Nephron (organoid): ENCODE measurements around the gene TBC1D22B.

ENCODE experiments used
- H3K27ac Mint-ChIP-seq, 3 experiments: 2 replicates each; pipeline ENCODE4 v1.8.0; 2020; ENCODE audit warnings: mixed read lengths in 3 of 3, mild to moderate bottlenecking in 2 of 3, moderate library complexity in 1 of 3
- H3K27me3 Mint-ChIP-seq: 2 replicates; pipeline ENCODE4 v1.8.0; 2021; ENCODE audit warnings: low read depth, mild to moderate bottlenecking, moderate library complexity, mixed read lengths
- H3K36me3 Mint-ChIP-seq: 2 replicates; pipeline ENCODE4 v1.8.0; 2020; ENCODE audit warnings: low read depth, mixed read lengths
- H3K4me1 Mint-ChIP-seq: 2 replicates; pipeline ENCODE4 v1.8.0; 2020; ENCODE audit warnings: mixed read lengths
- H3K4me3 Mint-ChIP-seq, 3 experiments: 2 replicates each; pipeline ENCODE4 v1.8.0; 2020; ENCODE audit warnings: mild to moderate bottlenecking in 3 of 3, mixed read lengths in 3 of 3, moderate library complexity in 2 of 3
- H3K9me3 Mint-ChIP-seq: 2 replicates; pipeline ENCODE4 v1.8.0; 2020; ENCODE audit warnings: mixed read lengths
- TF ChIP-seq, protein P1 (sequence below), 3 experiments: fragments of 200-600 bp; sonication (generic); IDR thresholded peaks; one replicate each; pipeline ENCODE4 v1.5.0; 2021; ENCODE audit warnings: antibody characterized with exemption in 3 of 3; ENCODE audit not compliant: unreplicated experiment in 3 of 3

Gene TBC1D22B

DNA sequence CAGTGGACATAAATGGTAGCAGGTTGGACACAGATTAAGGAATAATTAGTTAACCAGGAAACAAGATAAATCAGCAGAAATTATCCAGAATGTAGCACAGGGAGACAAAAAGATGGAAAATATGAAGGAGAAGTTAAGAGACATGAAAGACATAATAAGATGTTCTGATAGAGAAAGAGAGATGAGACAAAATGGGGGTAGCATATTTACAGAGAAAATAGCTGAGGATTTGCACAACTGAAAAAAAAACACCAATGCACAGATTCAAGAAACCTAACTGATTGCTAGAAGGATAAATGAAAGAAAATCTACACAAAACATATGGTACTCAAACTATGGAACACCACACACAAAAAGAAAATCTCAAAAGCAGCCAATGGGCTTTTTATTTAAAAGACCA is 34.6 kb upstream of the TBC1D22B start:
- H3K36me3 Mint-ChIP-seq = no peaks in the 10 kb centered on the region
- TF ChIP-seq, protein P1, sequence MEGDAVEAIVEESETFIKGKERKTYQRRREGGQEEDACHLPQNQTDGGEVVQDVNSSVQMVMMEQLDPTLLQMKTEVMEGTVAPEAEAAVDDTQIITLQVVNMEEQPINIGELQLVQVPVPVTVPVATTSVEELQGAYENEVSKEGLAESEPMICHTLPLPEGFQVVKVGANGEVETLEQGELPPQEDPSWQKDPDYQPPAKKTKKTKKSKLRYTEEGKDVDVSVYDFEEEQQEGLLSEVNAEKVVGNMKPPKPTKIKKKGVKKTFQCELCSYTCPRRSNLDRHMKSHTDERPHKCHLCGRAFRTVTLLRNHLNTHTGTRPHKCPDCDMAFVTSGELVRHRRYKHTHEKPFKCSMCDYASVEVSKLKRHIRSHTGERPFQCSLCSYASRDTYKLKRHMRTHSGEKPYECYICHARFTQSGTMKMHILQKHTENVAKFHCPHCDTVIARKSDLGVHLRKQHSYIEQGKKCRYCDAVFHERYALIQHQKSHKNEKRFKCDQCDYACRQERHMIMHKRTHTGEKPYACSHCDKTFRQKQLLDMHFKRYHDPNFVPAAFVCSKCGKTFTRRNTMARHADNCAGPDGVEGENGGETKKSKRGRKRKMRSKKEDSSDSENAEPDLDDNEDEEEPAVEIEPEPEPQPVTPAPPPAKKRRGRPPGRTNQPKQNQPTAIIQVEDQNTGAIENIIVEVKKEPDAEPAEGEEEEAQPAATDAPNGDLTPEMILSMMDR (IDR thresholded peaks at IDR 0.05; ENCODE audit: unreplicated experiment in 3 of 3) = no peak
- peaks cover 23% of the 10 kb centered on the region for H3K4me1 Mint-ChIP-seq
- peaks cover 3% of the 10 kb centered on the region for H3K9me3 Mint-ChIP-seq
- H3K27ac Mint-ChIP-seq = peak overlapping the region; percentile 82 to 97 (median 87)
- peak overlapping the region; percentile 78 to 85 (median 85) for H3K4me3 Mint-ChIP-seq
- no peaks in the 10 kb centered on the region for H3K27me3 Mint-ChIP-seq

DNA sequence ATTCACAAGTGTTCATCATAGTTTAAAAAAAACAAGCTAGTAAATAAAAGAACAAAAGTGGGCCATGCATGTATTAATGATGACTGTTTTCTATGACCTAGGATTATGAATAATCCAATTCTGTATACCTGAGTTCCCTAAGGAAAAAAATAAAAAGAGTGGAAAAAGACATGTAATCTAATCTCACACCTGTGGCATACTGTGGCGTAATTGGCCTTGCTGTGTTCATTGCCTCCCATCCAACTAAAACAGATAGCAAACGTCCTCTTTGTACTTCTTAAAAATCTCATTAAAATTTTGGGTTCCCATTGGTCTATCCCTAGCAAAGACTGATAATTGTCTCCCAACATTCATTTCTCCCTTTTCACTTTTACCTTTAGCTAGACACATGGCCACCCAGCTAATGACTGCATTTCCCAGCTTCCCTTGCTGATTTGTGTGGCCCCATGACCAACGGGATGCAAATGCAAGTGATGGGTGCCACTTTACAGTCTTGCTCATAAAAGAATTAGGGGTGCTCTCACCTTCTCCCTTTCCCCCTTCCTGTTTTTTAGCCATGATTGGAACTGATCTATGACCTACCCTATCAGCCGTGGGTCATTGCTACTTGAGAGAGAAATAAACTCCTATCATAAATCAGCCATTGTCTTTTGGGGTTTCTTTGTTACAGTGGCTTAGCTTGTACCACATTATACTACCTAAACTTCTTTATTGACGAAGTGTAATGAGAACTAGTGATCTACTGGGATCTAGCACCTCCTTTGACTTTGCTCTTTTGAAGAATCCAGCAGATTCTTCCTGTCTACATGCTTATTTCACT is 32.0 kb upstream of the TBC1D22B start:
- Mint-ChIP-seq H3K4me1 (peaks cover 15% of the 10 kb centered on the region), H3K27me3 (no peaks in the 10 kb centered on the region), H3K27ac (peak overlapping the region in 2 of 3 experiments; percentile 23 to 27), H3K9me3 (peaks cover 3% of the 10 kb centered on the region), H3K4me3 (no peak overlapping the region), H3K36me3 (no peaks in the 10 kb centered on the region)
- TF ChIP-seq, protein P1 (IDR thresholded peaks at IDR 0.05; ENCODE audit: unreplicated experiment in 3 of 3) = no peak

DNA sequence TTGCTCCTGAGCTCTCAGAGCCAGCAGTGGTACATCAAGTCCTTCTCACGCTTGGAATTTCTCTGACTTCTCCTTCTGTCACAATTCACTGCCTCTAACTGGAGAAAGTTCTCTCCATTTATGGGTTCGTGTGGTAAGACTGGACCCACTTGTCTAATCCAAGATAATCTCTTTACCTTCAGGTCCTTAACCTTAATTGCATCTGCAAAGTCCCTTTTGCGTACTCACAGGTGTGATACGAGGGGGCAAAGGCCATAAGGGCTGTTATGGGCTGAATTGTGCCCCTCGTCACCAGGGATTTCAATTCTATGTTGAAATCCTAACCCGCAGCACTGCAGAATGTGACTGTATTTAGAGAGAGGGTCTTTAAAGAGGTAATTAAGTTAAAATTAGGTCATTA is 27.5 kb upstream of the TBC1D22B start:
- H3K27ac Mint-ChIP-seq = peak overlapping the region in 2 of 3 experiments; percentile 8 to 33
- TF ChIP-seq, protein P1 (IDR thresholded peaks at IDR 0.05; ENCODE audit: unreplicated experiment in 3 of 3) = no peak
- H3K36me3 Mint-ChIP-seq = no peaks in the 10 kb centered on the region
- peaks cover 3% of the 10 kb centered on the region for H3K9me3 Mint-ChIP-seq
- H3K4me1 Mint-ChIP-seq = peaks cover 8% of the 10 kb centered on the region
- no peaks in the 10 kb centered on the region for H3K27me3 Mint-ChIP-seq
- H3K4me3 Mint-ChIP-seq = no peak overlapping the region

DNA sequence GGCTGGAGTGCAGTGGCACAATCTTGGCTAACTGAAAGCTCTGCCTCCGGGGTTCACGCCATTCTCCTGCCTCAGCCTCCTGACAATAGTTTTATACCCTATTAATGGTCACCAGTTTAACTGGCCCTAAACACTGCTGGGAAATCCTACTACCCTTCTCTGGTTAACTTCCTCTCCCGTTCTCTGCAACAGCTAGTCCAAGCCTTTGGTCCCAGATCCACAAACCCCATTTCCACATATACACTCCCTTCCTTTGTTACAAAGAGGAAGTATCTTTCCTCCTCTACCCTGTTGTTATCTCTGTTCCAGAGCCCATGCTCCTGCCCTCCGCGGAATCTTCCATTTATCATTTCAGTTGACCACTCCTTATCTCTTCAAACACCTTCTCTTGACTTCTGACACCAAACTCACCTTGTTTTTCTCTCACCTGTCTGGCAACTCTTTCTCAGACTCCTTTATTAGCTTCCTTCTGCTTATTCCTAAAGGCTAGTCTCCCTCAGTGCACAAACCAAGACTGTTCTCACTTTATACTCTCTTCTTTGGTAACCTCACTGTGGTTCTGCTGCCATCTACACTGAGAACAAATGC is 25.0 kb upstream of the TBC1D22B start:
- H3K9me3 Mint-ChIP-seq = no peaks in the 10 kb centered on the region
- TF ChIP-seq, protein P1 (IDR thresholded peaks at IDR 0.05; ENCODE audit: unreplicated experiment in 3 of 3) = no peak
- H3K36me3 Mint-ChIP-seq = no peaks in the 10 kb centered on the region
- H3K27ac Mint-ChIP-seq = peak overlapping the region in 2 of 3 experiments; percentile 0 to 2
- H3K27me3 Mint-ChIP-seq = no peaks in the 10 kb centered on the region
- H3K4me3 Mint-ChIP-seq = no peak overlapping the region
- H3K4me1 Mint-ChIP-seq = peaks cover 17% of the 10 kb centered on the region

DNA sequence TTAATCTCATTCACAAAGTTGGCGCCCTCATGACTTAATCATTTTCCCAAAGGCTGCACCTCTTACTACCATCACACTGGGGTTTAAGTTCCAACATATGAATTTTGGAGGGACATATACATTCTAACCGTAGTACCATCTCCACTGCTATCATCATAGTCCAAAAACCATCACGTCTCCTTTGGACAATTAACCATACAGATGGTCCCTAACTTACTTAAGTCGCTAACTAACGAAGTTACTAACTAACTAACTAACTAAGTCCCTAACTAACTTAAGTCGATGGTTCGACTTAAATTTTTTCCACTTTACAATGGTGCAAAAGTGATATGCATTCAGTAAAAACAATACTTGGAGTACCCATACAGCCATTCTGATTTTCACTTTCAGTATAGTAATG is 24.0 kb upstream of the TBC1D22B start:
- H3K27me3 Mint-ChIP-seq = no peaks in the 10 kb centered on the region
- no peaks in the 10 kb centered on the region for H3K9me3 Mint-ChIP-seq
- peaks cover 24% of the 10 kb centered on the region for H3K4me1 Mint-ChIP-seq
- no peak overlapping the region for H3K27ac Mint-ChIP-seq
- no peak overlapping the region for H3K4me3 Mint-ChIP-seq
- TF ChIP-seq, protein P1 (IDR thresholded peaks at IDR 0.05; ENCODE audit: unreplicated experiment in 3 of 3) = no peak
- H3K36me3 Mint-ChIP-seq = no peaks in the 10 kb centered on the region
